Brain pericyte (primary cell): Measurements from ENCODE around the gene NCAM1.

ENCODE experiments used
- DNase-seq: peaks from one replicate; pipeline ENCODE4 v3.0.0-alpha.2; 2012; ENCODE audit warnings: low read depth, low spot score

Gene NCAM1

GRCh38 chr11:112968941-112969713 is 7.9 kb downstream of the NCAM1 start:
- no peak for DNase-seq

- no peak for DNase-seq
Measured at GRCh38 chr11:112971195-112971594, 10.0 kb downstream of the NCAM1 start.

- no peak for DNase-seq
Measured at GRCh38 chr11:112971827-112972226, 10.6 kb downstream of the NCAM1 start.

GRCh38 chr11:112972399-112973145 is 11.4 kb downstream of the NCAM1 start:
- no peak for DNase-seq

- DNase-seq = no peak
Measured at GRCh38 chr11:112975051-112975450, 13.8 kb downstream of the NCAM1 start.

GRCh38 chr11:112975493-112975892 is 14.3 kb downstream of the NCAM1 start:
- DNase-seq = no peak

- no peak for DNase-seq
Measured at GRCh38 chr11:112977755-112978154, 16.5 kb downstream of the NCAM1 start.

GRCh38 chr11:112983887-112984286 is 22.7 kb downstream of the NCAM1 start:
- no peak for DNase-seq

GRCh38 chr11:112989198-112989597 is 28.0 kb downstream of the NCAM1 start:
- DNase-seq = no peak

GRCh38 chr11:112993808-112994207 is 32.6 kb downstream of the NCAM1 start:
- no peak for DNase-seq

GRCh38 chr11:112995423-112996090 is 34.3 kb downstream of the NCAM1 start:
- DNase-seq = no peak

- DNase-seq = no peak
Measured at GRCh38 chr11:112996994-112997393, 35.8 kb downstream of the NCAM1 start.

- no peak for DNase-seq
Measured at GRCh38 chr11:112997857-112998466, 36.7 kb downstream of the NCAM1 start.

- DNase-seq = no peak
Measured at GRCh38 chr11:112999520-112999919, 38.3 kb downstream of the NCAM1 start.

- no peak for DNase-seq
Measured at GRCh38 chr11:113001709-113002108, 40.5 kb downstream of the NCAM1 start.

GRCh38 chr11:113006896-113007445 is 45.8 kb downstream of the NCAM1 start:
- DNase-seq = no peak

GRCh38 chr11:113014262-113015097 is 53.3 kb downstream of the NCAM1 start:
- DNase-seq = no peak

- no peak for DNase-seq
Measured at GRCh38 chr11:113015098-113015455, 53.9 kb downstream of the NCAM1 start.

- DNase-seq = no peak
Measured at GRCh38 chr11:113016905-113017304, 55.7 kb downstream of the NCAM1 start.

GRCh38 chr11:113018913-113019312 is 57.7 kb downstream of the NCAM1 start:
- no peak for DNase-seq

- DNase-seq = no peak
Measured at GRCh38 chr11:113019711-113020110, 58.5 kb downstream of the NCAM1 start.
